IPS-18a (cell line): ENCODE results near the gene EXOC4.

Experiments used
- H3K27ac ChIP-seq: one replicate; pipeline ENCODE4 v1.5.1; 2013; ENCODE audit warnings: low read length
- H3K27me3 ChIP-seq: one replicate; pipeline ENCODE4 v1.6.1; 2013; ENCODE audit warnings: mild to moderate bottlenecking, low read length; ENCODE audit not compliant: control insufficient read depth, insufficient read depth
- H3K36me3 ChIP-seq: one replicate; pipeline ENCODE4 v1.6.1; 2013; ENCODE audit warnings: low read depth, low read length; ENCODE audit not compliant: control insufficient read depth
- H3K4me1 ChIP-seq: one replicate; pipeline ENCODE4 v1.6.1; 2013; ENCODE audit warnings: low read depth, low read length; ENCODE audit not compliant: control insufficient read depth
- H3K4me3 ChIP-seq: one replicate; pipeline ENCODE4 v1.5.1; 2013; ENCODE audit warnings: low read length
- H3K9ac ChIP-seq: one replicate; pipeline ENCODE4 v1.6.1; 2013; ENCODE audit warnings: mild to moderate bottlenecking, low read length, moderate library complexity
- H3K9me3 ChIP-seq: one replicate; pipeline ENCODE4 v1.6.1; 2013; ENCODE audit warnings: low read depth, low read length; ENCODE audit not compliant: control insufficient read depth

Gene EXOC4

GRCh38 chr7:133477791-133478190 lies 224.9 kb downstream of the EXOC4 start:
- Histone ChIP-seq H3K9ac (no peak overlapping the region), H3K27ac (no peak overlapping the region), H3K9me3 (no peaks in the 10 kb centered on the region), H3K36me3 (no peaks in the 10 kb centered on the region), H3K27me3 (no peaks in the 10 kb centered on the region), H3K4me3 (no peak overlapping the region), H3K4me1 (no peaks in the 10 kb centered on the region)

GRCh38 chr7:133478591-133479135 lies 225.8 kb downstream of the EXOC4 start:
- Histone ChIP-seq H3K4me1 (no peaks in the 10 kb centered on the region), H3K9me3 (no peaks in the 10 kb centered on the region), H3K27ac (no peak overlapping the region), H3K27me3 (no peaks in the 10 kb centered on the region), H3K4me3 (no peak overlapping the region), H3K9ac (no peak overlapping the region), H3K36me3 (no peaks in the 10 kb centered on the region)

- H3K27me3 ChIP-seq: no peaks in the 10 kb centered on the region
- no peak overlapping the region for H3K4me3 ChIP-seq
- no peaks in the 10 kb centered on the region for H3K9me3 ChIP-seq
- no peaks in the 10 kb centered on the region for H3K36me3 ChIP-seq
- no peak overlapping the region for H3K27ac ChIP-seq
- no peaks in the 10 kb centered on the region for H3K4me1 ChIP-seq
- H3K9ac ChIP-seq: no peak overlapping the region
Measured at GRCh38 chr7:133479456-133480065, 226.7 kb downstream of the EXOC4 start.

GRCh38 chr7:133480868-133481267 lies 228.0 kb downstream of the EXOC4 start:
- Histone ChIP-seq H3K9me3 (no peaks in the 10 kb centered on the region), H3K4me1 (no peaks in the 10 kb centered on the region), H3K36me3 (no peaks in the 10 kb centered on the region), H3K4me3 (no peak overlapping the region), H3K27me3 (no peaks in the 10 kb centered on the region), H3K27ac (no peak overlapping the region), H3K9ac (no peak overlapping the region)

- Histone ChIP-seq H3K9me3 (no peaks in the 10 kb centered on the region), H3K9ac (no peak overlapping the region), H3K4me3 (no peak overlapping the region), H3K27ac (no peak overlapping the region), H3K4me1 (no peaks in the 10 kb centered on the region), H3K27me3 (no peaks in the 10 kb centered on the region), H3K36me3 (no peaks in the 10 kb centered on the region)
Measured at GRCh38 chr7:133481676-133482075, 228.8 kb downstream of the EXOC4 start.

- Histone ChIP-seq H3K9ac (no peak overlapping the region), H3K4me3 (no peak overlapping the region), H3K36me3 (no peaks in the 10 kb centered on the region), H3K9me3 (no peaks in the 10 kb centered on the region), H3K27me3 (no peaks in the 10 kb centered on the region), H3K27ac (no peak overlapping the region), H3K4me1 (no peaks in the 10 kb centered on the region)
Measured at GRCh38 chr7:133482599-133482998, 229.7 kb downstream of the EXOC4 start.

GRCh38 chr7:133484086-133484485 lies 231.2 kb downstream of the EXOC4 start:
- H3K27ac ChIP-seq: no peak overlapping the region
- H3K27me3 ChIP-seq: no peaks in the 10 kb centered on the region
- no peaks in the 10 kb centered on the region for H3K36me3 ChIP-seq
- no peaks in the 10 kb centered on the region for H3K9me3 ChIP-seq
- H3K9ac ChIP-seq: no peak overlapping the region
- no peak overlapping the region for H3K4me3 ChIP-seq
- H3K4me1 ChIP-seq: no peaks in the 10 kb centered on the region

- no peaks in the 10 kb centered on the region for H3K27me3 ChIP-seq
- H3K4me3 ChIP-seq: no peak overlapping the region
- no peak overlapping the region for H3K27ac ChIP-seq
- H3K36me3 ChIP-seq: no peaks in the 10 kb centered on the region
- no peaks in the 10 kb centered on the region for H3K4me1 ChIP-seq
- H3K9ac ChIP-seq: no peak overlapping the region
- no peaks in the 10 kb centered on the region for H3K9me3 ChIP-seq
Measured at GRCh38 chr7:133489906-133490305, 237.0 kb downstream of the EXOC4 start.

- Histone ChIP-seq H3K4me3 (no peak overlapping the region), H3K4me1 (no peaks in the 10 kb centered on the region), H3K9me3 (no peaks in the 10 kb centered on the region), H3K9ac (no peak overlapping the region), H3K36me3 (no peaks in the 10 kb centered on the region), H3K27ac (no peak overlapping the region), H3K27me3 (no peaks in the 10 kb centered on the region)
Measured at GRCh38 chr7:133491201-133491691, 238.4 kb downstream of the EXOC4 start.

GRCh38 chr7:133491846-133492652 lies 239.2 kb downstream of the EXOC4 start:
- Histone ChIP-seq H3K27ac (no peak overlapping the region), H3K9me3 (no peaks in the 10 kb centered on the region), H3K36me3 (no peaks in the 10 kb centered on the region), H3K4me3 (no peak overlapping the region), H3K27me3 (no peaks in the 10 kb centered on the region), H3K9ac (no peak overlapping the region), H3K4me1 (no peaks in the 10 kb centered on the region)

GRCh38 chr7:133497061-133497460 lies 244.2 kb downstream of the EXOC4 start:
- H3K9me3 ChIP-seq: no peaks in the 10 kb centered on the region
- H3K9ac ChIP-seq: no peak overlapping the region
- H3K4me3 ChIP-seq: no peak overlapping the region
- no peaks in the 10 kb centered on the region for H3K36me3 ChIP-seq
- H3K4me1 ChIP-seq: no peaks in the 10 kb centered on the region
- H3K27me3 ChIP-seq: no peaks in the 10 kb centered on the region
- H3K27ac ChIP-seq: no peak overlapping the region
